Nucleus accumbens (tissue), 56 donors: Measurements from ENCODE around the gene KDM2A.
"Not testable (repeated sequence)": the region's sequence is repeated elsewhere in the genome, so short reads cannot be mapped to it uniquely, and the experiment has no call there.

Experiments
- DNase-seq, 56 donors: peaks; one replicate each; lab custom pipeline; 2025; lab: John Stamatoyannopoulos, UW

Gene KDM2A

DNA sequence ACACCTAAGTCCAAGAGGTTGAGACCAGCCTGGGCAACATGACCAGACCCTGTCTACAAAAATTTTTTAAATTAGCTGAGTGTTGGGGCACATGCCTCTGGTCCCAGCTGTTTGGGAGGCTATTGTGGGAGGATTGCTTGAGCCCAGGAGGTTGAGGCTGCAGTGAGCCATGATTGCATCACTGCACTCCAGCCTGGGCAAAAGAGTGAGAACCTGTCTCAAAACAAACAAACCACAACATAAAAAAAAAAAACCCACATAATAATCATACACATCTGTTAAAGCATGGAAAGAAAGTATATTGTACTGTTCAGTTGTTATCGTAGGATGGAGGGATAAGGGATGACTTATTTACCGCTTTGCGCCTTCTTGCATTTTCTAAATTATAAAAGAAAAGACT is 111.3 kb downstream of the KDM2A start:
- no peak for DNase-seq

- DNase-seq: no peak
Observed at GRCh38 chr11:67230886-67231285, 111.8 kb downstream of the KDM2A start.

- DNase-seq: no peak
Observed at GRCh38 chr11:67233584-67234190, 114.6 kb downstream of the KDM2A start.

GRCh38 chr11:67234571-67234970 is 115.5 kb downstream of the KDM2A start:
- DNase-seq: not testable (repeated sequence)

DNA sequence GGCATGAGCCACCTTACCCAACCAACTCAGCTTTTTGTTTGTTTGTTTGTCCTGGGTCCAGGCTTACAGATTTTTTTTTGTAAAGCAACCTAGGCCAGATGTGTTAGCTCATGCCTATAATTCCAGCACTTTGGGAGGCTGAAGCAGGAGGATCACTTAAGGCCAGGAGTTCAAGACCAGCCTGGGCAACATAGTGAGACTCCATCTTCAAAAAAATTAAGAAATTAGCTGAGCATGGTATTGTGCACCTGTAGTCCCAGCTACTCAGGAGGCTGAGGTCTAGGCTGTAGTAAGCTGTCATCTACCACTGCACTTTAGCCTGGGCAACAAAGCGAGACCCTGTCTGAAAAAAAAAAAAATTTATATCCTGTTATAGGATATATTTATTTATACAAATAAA is 118.5 kb downstream of the KDM2A start:
- no peak for DNase-seq

DNA sequence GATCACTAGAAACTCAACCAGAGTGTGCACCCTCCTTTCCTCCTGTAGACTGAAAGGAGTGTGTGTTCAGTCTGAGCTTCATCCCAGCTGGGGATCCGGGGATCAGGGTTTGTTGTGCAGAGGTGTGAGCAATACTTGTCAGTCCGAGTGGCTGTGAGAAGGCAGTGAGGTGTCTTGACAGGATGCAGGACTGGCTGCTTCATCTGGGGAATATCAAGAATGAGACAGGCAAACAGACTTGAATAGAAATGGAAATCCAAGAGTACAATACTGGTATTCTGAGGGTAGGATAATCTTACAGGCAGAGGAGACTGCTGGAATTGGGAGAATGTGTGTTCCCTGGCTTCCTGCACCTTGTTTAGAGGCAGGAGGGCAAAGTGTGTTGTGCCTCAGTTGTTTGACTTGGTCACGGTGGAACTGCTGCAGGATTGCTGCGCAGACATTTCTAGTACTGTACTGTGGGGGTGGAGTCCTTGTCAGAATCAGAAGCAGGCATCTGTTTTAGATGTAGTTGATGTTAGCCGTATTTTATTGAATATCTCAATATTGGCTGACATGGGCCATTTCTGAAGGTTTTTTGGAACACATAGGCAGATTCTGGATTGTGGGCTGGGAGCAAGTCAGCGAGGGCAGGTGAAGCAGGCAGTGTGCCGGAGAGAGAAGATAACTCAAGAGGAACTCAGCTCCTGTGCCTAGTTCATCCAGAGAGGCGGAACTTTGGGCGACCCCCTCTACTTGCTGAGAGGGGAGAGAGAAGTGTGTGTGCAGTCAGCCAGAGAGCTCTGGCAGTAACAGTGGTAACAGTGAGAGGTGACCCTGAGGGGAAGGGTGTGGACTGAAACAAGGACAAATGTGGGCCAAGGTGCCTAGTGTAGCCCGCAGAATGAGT is 120.1 kb downstream of the KDM2A start:
- DNase-seq: peak in 4 of 56 donors; percentile 5 to 43 (median 25)

DNA sequence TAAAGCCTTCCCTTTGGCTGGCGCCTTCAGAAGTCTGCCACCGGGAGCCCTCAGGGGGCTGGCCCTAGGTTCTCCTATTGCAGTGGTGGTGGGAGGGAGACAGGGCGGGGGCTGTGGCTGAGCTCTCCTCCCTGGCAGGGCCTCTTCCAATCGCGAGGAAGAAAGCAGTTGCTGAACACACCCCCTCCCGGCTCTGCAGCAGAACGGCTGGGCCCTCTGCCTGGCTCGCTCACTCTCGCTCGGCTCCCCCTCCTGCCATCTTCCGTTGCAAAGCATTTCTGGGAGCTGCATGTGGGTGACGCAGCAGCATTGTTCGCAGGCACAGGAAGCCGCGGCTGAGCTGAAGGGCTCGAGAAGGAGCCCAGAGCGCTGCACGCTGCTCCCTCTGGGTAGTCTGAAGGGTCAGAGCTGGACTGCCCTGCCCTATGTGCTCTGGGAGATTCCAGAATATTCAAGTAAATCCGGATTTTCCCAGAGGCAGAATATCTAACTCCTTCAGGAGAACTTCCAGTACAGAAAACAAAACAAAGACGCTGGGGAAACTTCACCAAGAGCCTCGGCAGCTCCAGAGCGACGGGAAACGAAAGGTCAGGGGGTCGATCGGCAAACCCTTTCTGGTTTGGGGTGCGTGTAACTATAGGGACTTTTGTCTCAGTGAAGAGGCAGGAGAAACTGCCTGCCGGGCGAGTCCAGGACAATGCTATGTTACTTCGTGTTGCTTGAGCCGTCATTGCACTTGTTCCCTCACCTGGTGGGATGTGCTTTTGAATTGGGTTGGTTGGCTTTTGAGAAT is 120.9 kb downstream of the KDM2A start:
- peak; percentile 36 to 99 (median 95) for DNase-seq

- peak in 31 of 56 donors; percentile 15 to 78 (median 50) for DNase-seq
Observed at GRCh38 chr11:67240576-67241389, 121.7 kb downstream of the KDM2A start.

GRCh38 chr11:67242548-67242947 is 123.5 kb downstream of the KDM2A start:
- DNase-seq: no peak

- no peak for DNase-seq
Observed at GRCh38 chr11:67243051-67243450, 124.0 kb downstream of the KDM2A start.

GRCh38 chr11:67245046-67245445 is 126.0 kb downstream of the KDM2A start:
- no peak for DNase-seq

- DNase-seq: no peak
Observed at GRCh38 chr11:67247946-67248550, 129.0 kb downstream of the KDM2A start.

DNA sequence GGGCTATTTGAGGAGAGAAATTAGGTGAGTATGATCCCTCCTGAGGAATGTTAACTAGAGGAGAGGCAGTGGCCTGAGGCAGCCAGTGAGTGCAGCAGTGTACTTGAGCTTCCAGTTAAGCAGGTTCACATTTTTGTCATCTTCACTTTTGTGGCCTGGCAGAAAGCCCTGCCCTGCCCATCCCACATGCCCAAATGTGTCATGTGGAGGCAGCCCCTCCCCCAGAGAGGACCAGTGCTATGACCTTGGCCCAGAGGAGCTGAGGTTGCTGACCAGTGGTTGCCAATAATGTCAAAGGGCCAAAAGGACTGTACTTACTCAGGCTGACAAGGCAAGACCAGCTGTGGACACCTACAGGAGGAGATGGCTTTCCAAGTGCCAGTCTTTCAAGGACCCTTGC is 129.6 kb downstream of the KDM2A start:
- DNase-seq: no peak

DNA sequence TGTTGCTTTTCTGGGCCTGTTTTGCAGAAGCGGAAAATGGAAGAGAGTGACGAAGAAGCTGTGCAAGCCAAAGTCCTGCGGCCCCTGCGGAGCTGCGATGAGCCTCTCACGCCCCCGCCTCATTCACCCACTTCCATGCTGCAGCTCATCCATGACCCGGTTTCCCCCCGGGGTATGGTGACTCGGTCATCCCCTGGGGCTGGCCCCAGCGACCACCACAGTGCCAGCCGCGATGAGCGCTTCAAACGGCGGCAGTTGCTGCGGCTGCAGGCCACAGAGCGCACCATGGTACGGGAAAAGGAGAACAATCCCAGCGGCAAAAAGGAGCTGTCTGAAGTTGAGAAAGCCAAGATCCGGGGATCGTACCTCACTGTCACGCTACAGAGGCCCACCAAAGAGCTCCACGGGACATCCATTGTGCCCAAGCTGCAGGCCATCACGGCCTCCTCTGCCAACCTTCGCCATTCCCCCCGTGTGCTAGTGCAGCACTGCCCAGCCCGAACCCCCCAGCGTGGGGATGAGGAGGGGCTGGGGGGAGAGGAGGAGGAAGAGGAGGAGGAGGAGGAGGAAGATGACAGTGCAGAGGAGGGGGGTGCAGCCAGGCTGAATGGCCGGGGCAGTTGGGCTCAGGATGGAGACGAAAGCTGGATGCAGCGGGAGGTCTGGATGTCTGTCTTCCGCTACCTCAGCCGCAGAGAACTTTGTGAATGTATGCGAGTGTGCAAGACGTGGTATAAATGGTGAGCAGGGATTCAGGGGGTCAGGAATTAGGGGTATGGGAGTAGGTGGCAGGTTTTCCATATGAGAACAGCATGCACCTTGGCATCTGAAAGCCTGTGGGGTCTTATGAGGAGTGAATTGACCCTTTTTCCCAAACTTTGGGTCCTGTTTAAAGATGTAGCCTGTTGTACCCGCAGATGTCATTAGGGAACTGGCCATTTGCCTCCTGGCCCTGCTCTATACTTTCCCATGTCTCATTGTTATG is 131.3 kb downstream of the KDM2A start:
- no peak for DNase-seq

GRCh38 chr11:67251841-67252240 is 132.8 kb downstream of the KDM2A start:
- no peak for DNase-seq

DNA sequence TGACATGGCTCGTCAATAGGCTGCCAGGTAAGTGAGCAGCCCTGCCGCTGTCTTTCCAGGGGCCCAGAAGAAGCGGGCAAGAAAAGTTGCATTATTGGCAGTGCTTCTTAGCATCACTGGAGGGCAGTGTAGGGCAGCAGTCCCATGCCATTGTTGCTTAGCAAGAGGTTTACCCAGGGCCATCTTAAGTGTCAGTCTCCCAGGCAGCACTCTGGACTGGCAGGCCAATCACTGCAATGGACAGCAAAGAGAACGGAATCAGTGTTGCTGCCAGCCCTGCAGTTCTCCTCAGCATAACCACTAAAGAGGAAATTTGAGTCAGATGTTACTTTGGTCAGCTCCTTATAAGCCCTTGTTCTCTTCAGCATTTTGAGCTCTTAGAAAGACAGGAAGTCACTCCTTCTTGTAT is 133.8 kb downstream of the KDM2A start:
- DNase-seq: peak in 10 of 56 donors; percentile 16 to 44 (median 31)

GRCh38 chr11:67253872-67254624 is 135.0 kb downstream of the KDM2A start:
- no peak for DNase-seq

GRCh38 chr11:67254798-67255197 is 135.7 kb downstream of the KDM2A start:
- no peak for DNase-seq
